ENCODE measurements around the gene TSEN2. TPM values are rescaled to one million over a fixed set of nuclear protein-coding genes. Genes with fewer than 3 reads are reported as not detected.

The TSEN2 gene
- total RNA-seq: 8.7 and 11.5 TPM in 2 replicates

DNA sequence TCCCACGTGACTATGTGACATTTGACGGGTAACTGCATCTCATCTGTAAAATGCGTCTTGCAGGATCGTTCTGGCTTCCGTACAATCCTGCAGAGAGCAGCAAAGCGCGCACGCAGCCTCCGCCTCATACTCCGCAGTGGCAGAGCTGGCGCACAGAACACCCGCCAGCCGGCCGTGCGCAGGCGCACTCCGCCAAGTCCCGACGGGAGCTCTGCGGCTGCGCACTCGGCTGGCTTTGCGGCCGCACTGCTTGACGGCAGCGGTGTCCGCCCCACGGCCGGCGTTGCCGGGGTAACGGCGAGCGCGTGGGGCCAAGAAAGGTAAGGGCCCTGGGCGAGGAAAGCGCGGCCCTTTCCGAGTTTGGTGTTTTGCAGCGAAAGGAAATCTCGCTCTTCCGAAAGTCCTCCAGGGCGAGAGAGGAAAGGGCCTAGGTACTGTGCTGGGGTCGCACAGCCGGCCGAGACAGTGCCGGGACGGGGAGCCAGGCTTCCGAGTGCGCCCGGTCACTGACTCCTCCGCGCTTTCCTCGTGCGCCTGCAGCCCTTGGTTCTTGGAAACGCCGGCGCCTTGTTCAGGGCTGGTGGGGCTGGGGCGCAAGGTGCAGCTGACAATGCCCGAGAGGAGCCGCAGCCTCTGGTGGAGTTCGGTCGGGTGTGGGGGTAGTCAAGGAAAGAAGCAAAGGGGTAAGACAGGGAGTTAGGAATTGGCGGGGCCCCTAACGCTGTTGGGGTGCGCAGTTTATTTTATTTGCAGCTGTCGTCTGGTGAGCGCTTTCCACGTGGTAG is at the start of gene TSEN2:
TSS of gene TSEN2 (plus strand) at position 283 of the 785 bp plus-strand sequence. CDS start 5,321 bp downstream, outside the sequence.

DNA sequence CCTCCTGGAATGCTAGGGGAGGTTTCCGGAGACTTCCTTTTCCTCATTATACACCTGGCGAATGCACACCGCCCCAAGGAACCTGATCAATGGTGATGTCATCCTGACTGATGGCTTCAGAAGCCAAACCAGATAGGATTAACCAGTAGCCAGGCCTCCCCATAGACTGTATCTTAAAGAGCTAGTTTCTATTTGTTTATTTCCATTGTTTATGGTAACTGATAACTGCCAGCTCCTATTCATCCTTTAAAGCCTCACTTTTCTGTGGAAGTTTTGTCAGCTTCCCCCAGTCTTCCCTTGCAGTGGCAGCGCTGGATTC is 61.2 kb downstream of the TSEN2 start, which contains the start of gene MKRN2OS:
TSS of gene MKRN2OS (minus strand) at position 27 of the 319 bp plus-strand sequence. CDS start 35 bp downstream, outside the sequence.

DNA sequence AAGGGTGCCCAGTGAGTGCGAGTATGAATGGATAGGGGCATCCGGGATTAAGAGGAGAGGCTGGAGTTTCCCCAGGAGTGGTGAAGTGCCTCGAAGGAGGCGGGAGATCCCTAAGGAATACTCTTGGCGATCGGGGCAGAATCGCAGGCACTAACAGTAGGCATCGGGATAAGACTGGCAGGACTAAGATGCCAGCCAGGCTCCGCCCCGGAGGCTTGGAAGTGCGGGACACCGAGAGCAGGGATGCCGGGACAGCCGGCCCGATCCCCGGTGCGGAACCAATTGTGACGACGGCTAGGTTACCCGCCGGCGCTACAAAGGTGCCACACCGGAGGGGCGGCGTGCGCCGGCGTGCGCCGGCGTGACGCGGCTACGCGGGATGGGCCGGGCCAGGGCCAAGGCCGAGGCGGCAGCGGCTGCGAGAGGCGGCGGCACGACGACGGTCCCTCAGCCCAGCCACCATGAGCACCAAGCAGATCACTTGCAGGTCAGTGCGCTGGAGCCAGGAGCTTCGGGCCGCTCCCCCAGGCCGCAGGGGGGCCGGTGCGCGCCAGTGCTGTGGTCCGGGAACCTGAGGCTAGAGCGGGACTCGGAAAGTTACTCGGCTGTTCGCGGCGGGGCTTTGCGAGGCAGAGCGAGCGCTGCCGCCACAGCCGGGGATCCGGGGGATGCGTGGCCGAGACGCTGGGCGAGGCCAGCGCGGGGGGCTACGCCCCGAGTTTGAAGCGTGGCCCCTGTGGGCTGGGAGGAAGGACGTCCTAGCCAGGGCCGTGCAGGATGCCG is 72.6 kb downstream of the TSEN2 start, which contains the start of gene MKRN2:
TSS of gene MKRN2 (plus strand) at position 398 of the 783 bp plus-strand sequence. CDS start at position 462, 64 bp downstream.

Other genes with a start within 250 kb of the TSEN2 start
- 7.0 and 7.1 TPM in 2 replicates for gene PPARG, start 195.4 kb upstream of the TSEN2 start, total RNA-seq
- gene MKRN2OS, start 61.0 kb downstream of the TSEN2 start, total RNA-seq: 2.5 and 3.1 TPM in 2 replicates
- 27.0 and 31.9 TPM in 2 replicates for gene MKRN2, start 72.6 kb downstream of the TSEN2 start, total RNA-seq
- 51.6 and 62.2 TPM in 2 replicates for gene RAF1, start 179.6 kb downstream of the TSEN2 start, total RNA-seq